ENCODE data around the gene GRIK3. TPM values are rescaled to one million over a fixed set of nuclear protein-coding genes. Genes with fewer than 3 reads are reported as not detected.

GRIK3 gene
- total and polyA plus RNA-seq, 3 donors from 2014 or later = 0.99 to 6.3 (median 3.1) TPM

GRCh38 chr1:36838888-36839287, 195.4 kb downstream of the GRIK3 start:
- no peaks in the 10 kb centered on the region for H3K27me3 ChIP-seq
- H3K4me3 ChIP-seq = no peak overlapping the region
- H3K4me1 ChIP-seq = no peaks in the 10 kb centered on the region
- intact Hi-C loops (cut with DNase I; ENCODE audit: low total_unique reads) = no loop called here
- 71 to 75% methylated on average over 8 of the region's 8 CpGs for WGBS, 2 donors
- TF ChIP-seq, protein P1, sequence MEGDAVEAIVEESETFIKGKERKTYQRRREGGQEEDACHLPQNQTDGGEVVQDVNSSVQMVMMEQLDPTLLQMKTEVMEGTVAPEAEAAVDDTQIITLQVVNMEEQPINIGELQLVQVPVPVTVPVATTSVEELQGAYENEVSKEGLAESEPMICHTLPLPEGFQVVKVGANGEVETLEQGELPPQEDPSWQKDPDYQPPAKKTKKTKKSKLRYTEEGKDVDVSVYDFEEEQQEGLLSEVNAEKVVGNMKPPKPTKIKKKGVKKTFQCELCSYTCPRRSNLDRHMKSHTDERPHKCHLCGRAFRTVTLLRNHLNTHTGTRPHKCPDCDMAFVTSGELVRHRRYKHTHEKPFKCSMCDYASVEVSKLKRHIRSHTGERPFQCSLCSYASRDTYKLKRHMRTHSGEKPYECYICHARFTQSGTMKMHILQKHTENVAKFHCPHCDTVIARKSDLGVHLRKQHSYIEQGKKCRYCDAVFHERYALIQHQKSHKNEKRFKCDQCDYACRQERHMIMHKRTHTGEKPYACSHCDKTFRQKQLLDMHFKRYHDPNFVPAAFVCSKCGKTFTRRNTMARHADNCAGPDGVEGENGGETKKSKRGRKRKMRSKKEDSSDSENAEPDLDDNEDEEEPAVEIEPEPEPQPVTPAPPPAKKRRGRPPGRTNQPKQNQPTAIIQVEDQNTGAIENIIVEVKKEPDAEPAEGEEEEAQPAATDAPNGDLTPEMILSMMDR (IDR thresholded peaks at IDR 0.05) = no peak
- no peak for TF ChIP-seq POLR2A (IDR thresholded peaks at IDR 0.05)
- H3K36me3 ChIP-seq (ENCODE audit: low read depth, missing control alignments) = no peaks in the 10 kb centered on the region
- H3K27ac ChIP-seq = no peak overlapping the region
- no peaks in the 10 kb centered on the region for H3K9me3 ChIP-seq
- no peak for DNase-seq

DNA sequence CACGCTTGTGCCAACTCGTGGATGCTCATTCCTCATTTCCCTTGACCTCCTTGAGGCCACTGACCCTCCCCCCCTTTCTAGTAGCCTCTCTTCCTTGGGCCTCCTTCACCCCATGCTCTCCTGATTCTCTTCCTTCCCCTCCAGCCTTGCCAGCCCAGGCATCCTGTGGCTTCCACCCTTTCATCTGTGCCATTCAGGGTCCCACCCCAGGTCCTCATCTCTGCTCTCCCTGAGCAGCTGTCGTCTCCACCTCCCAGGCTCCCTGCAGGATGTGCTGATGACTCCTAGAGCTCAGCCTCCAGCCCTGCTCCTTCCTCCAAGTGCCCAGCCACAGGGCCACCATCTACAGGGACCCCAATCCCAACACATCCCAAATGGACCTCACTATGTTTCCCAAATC, 197.4 kb downstream of the GRIK3 start:
- TF ChIP-seq POLR2A (IDR thresholded peaks at IDR 0.05) = no peak
- TF ChIP-seq, protein P1 (IDR thresholded peaks at IDR 0.05) = no peak
- 63 to 79% methylated on average over 3 of the region's 3 CpGs for WGBS, 2 donors
- H3K9me3 ChIP-seq = no peaks in the 10 kb centered on the region
- H3K4me1 ChIP-seq = no peaks in the 10 kb centered on the region
- intact Hi-C loops (cut with DNase I; ENCODE audit: low total_unique reads) = no loop called here
- no peak for DNase-seq
- H3K36me3 ChIP-seq (ENCODE audit: low read depth, missing control alignments) = no peaks in the 10 kb centered on the region
- H3K4me3 ChIP-seq = no peak overlapping the region
- no peaks in the 10 kb centered on the region for H3K27me3 ChIP-seq
- no peak overlapping the region for H3K27ac ChIP-seq

DNA sequence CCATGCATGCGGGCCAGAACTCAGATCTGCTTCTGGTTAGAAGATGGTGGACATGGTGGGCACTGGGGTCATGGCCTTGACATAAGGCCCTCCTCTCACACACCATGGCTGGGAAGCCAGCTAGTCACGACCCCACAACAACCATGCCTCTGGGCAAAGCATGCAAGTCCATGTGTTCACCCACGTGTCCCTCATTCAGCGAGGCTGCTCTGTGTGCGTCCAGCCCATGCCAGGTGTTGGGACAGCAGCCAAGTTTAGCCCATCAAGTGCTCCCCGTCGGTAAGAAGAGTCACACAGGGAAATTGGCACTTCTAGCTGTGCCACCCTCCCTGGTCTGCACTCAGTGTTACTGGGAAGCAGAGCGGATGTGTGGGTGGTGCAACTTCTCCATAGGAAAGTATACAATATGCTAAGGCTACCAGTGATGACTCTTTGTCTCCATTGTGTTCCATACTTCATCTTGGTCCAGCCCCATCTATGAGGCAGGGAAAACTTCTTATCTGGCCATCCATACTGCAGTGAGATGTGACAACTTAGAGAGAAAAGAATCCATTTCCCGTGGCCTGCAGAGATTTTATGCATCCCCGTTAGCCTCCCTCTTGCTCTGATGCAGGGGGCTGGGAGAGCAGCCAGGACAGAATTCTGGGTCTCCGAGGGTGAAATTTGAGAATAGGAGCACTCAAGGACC, 198.0 kb downstream of the GRIK3 start:
- Histone ChIP-seq H3K4me1 (no peaks in the 10 kb centered on the region), H3K36me3 (ENCODE audit: low read depth, missing control alignments) (no peaks in the 10 kb centered on the region), H3K27me3 (no peaks in the 10 kb centered on the region), H3K4me3 (no peak overlapping the region), H3K27ac (no peak overlapping the region), H3K9me3 (no peaks in the 10 kb centered on the region)
- DNase-seq = no peak
- TF ChIP-seq POLR2A (IDR thresholded peaks at IDR 0.05) = no peak
- TF ChIP-seq, protein P1 (IDR thresholded peaks at IDR 0.05) = no peak
- 83 to 84% methylated on average over 10 to 11 of the region's 11 CpGs for WGBS, 2 donors
- intact Hi-C loops (cut with DNase I; ENCODE audit: low total_unique reads) = no loop called here

- H3K4me1 ChIP-seq = no peaks in the 10 kb centered on the region
- TF ChIP-seq, protein P1 (IDR thresholded peaks at IDR 0.05) = no peak
- TF ChIP-seq POLR2A (IDR thresholded peaks at IDR 0.05) = no peak
- no peaks in the 10 kb centered on the region for H3K9me3 ChIP-seq
- H3K27ac ChIP-seq = no peak overlapping the region
- DNase-seq = no peak
- 74 to 90% methylated on average over 4 of the region's 4 CpGs for WGBS, 2 donors
- intact Hi-C loops (cut with DNase I; ENCODE audit: low total_unique reads) = no loop called here
- no peaks in the 10 kb centered on the region for H3K36me3 ChIP-seq (ENCODE audit: low read depth, missing control alignments)
- no peak overlapping the region for H3K4me3 ChIP-seq
- H3K27me3 ChIP-seq = no peaks in the 10 kb centered on the region
These were observed 198.6 kb downstream of the GRIK3 start for GRCh38 chr1:36835696-36836095.
